Neuronal stem cell (in vitro differentiated cells): ENCODE data around the gene ZFYVE28.
A peak's percentile ranks its signal among the peaks of the same experiment; 100 is the strongest.

Experiments used
- DNase-seq: peaks from one replicate; pipeline ENCODE4 v3.0.0-alpha.2; 2013; ENCODE audit warnings: low spot score
- H2AFZ ChIP-seq: one replicate; pipeline ENCODE4 v1.6.1; 2013; ENCODE audit warnings: mild to moderate bottlenecking, low read length, inconsistent platforms
- H2AK5ac ChIP-seq: 2 replicates; pipeline ENCODE4 v1.6.1; 2013; ENCODE audit warnings: low read depth, mild to moderate bottlenecking, inconsistent platforms, low read length, moderate library complexity, mixed read lengths
- H2BK120ac ChIP-seq: 2 replicates; pipeline ENCODE4 v1.6.1; 2013; ENCODE audit warnings: low read depth, mild to moderate bottlenecking, inconsistent platforms, low read length, moderate library complexity, mixed read lengths
- H2BK12ac ChIP-seq: one replicate; pipeline ENCODE4 v1.6.1; 2013; ENCODE audit warnings: low read length, inconsistent platforms
- H2BK15ac ChIP-seq: 2 replicates; pipeline ENCODE4 v1.6.1; 2013; ENCODE audit warnings: mild to moderate bottlenecking, low read length, inconsistent platforms, mixed read lengths
- H2BK5ac ChIP-seq: one replicate; pipeline ENCODE4 v1.6.1; 2013; ENCODE audit warnings: inconsistent platforms, mild to moderate bottlenecking, low read length, moderate library complexity
- H3K14ac ChIP-seq: one replicate; pipeline ENCODE4 v1.6.1; 2013; ENCODE audit warnings: low read length, inconsistent platforms
- H3K18ac ChIP-seq: 2 replicates; pipeline ENCODE4 v1.6.1; 2013; ENCODE audit warnings: low read length, inconsistent platforms
- H3K23ac ChIP-seq: 2 replicates; pipeline ENCODE4 v1.6.1; 2013; ENCODE audit warnings: low read depth, mild to moderate bottlenecking, mixed read lengths, low read length, inconsistent platforms; ENCODE audit not compliant: poor library complexity
- H3K27ac ChIP-seq: replicated peaks from 3 replicates; pipeline ENCODE4 v1.5.1; 2013; ENCODE audit warnings: low read length, inconsistent platforms
- H3K27me3 ChIP-seq, 3 experiments: 2 replicates each; pipeline ENCODE4 v1.6.1; 2013; ENCODE audit warnings: low read length in 3 of 3, mild to moderate bottlenecking in 2 of 3, inconsistent platforms in 1 of 3, low read depth in 1 of 3, mixed read lengths in 1 of 3, moderate library complexity in 1 of 3; ENCODE audit not compliant: control insufficient read depth in 3 of 3, insufficient read depth in 3 of 3
- H3K36me3 ChIP-seq, 2 donors: replicated peaks in 1 of 2; 2 replicates each; pipeline ENCODE4 v1.6.1; 2013; ENCODE audit warnings: low read length in 2 of 2; ENCODE audit not compliant: control insufficient read depth in 2 of 2, insufficient read depth in 2 of 2
- H3K4ac ChIP-seq: 2 replicates; pipeline ENCODE4 v1.6.1; 2013; ENCODE audit warnings: inconsistent platforms, mild to moderate bottlenecking, low read length, moderate library complexity
- H3K4me1 ChIP-seq, 2 donors: 1 replicate in 1 of 2; 2 replicates in 1 of 2; pipeline ENCODE4 v1.6.1; 2013; ENCODE audit warnings: low read length in 2 of 2, low read depth in 1 of 2; ENCODE audit not compliant: control insufficient read depth in 2 of 2, insufficient read depth in 1 of 2
- H3K4me2 ChIP-seq: one replicate; pipeline ENCODE4 v1.6.1; 2013; ENCODE audit warnings: mild to moderate bottlenecking, low read length, inconsistent platforms; ENCODE audit not compliant: insufficient read depth, poor library complexity, severe bottlenecking
- H3K4me3 ChIP-seq, 2 donors: 2 replicates each; pipeline ENCODE4 v1.5.1; 2013; ENCODE audit warnings: low read length in 2 of 2, mild to moderate bottlenecking in 2 of 2, inconsistent platforms in 1 of 2, moderate library complexity in 1 of 2
- H3K79me1 ChIP-seq: one replicate; pipeline ENCODE4 v1.6.1; 2013; ENCODE audit warnings: low read depth, mild to moderate bottlenecking, inconsistent platforms, low read length, moderate library complexity
- H3K9ac ChIP-seq: one replicate; pipeline ENCODE4 v1.6.1; 2013; ENCODE audit warnings: mild to moderate bottlenecking, low read depth, low read length, inconsistent platforms; ENCODE audit not compliant: poor library complexity
- H3K9me3 ChIP-seq, 2 donors: replicated peaks in 1 of 2; 2 replicates each; pipeline versions ENCODE3 to v1.6.1; 2013; ENCODE audit warnings: low read length in 2 of 2, mild to moderate bottlenecking in 2 of 2, inconsistent platforms in 1 of 2, low read depth in 1 of 2, mixed read lengths in 1 of 2, moderate library complexity in 1 of 2; ENCODE audit not compliant: control insufficient read depth in 2 of 2, insufficient read depth in 1 of 2
- H4K8ac ChIP-seq: one replicate; pipeline ENCODE4 v1.6.1; 2013; ENCODE audit warnings: low read depth, mild to moderate bottlenecking, inconsistent platforms, low read length, moderate library complexity
- H4K91ac ChIP-seq: one replicate; pipeline ENCODE4 v1.6.1; 2013; ENCODE audit warnings: low read length, low read depth, mild to moderate bottlenecking, inconsistent platforms; ENCODE audit not compliant: poor library complexity
- WGBS, 2 donors: extraction: QIAGEN DNeasy Blood & Tissue Kit; methylation state at CpG; one replicate each; pipeline ENCODE4 v1.1.7; 2013; ENCODE audit warnings: missing lambda C conversion rate in 2 of 2, mixed read lengths in 1 of 2; ENCODE audit not compliant: insufficient read length in 2 of 2, insufficient replicate concordance in 1 of 2; ENCODE audit errors: extremely low coverage in 2 of 2; 5-methylcytosine and 5-hydroxymethylcytosine counted together

ZFYVE28 gene

DNA sequence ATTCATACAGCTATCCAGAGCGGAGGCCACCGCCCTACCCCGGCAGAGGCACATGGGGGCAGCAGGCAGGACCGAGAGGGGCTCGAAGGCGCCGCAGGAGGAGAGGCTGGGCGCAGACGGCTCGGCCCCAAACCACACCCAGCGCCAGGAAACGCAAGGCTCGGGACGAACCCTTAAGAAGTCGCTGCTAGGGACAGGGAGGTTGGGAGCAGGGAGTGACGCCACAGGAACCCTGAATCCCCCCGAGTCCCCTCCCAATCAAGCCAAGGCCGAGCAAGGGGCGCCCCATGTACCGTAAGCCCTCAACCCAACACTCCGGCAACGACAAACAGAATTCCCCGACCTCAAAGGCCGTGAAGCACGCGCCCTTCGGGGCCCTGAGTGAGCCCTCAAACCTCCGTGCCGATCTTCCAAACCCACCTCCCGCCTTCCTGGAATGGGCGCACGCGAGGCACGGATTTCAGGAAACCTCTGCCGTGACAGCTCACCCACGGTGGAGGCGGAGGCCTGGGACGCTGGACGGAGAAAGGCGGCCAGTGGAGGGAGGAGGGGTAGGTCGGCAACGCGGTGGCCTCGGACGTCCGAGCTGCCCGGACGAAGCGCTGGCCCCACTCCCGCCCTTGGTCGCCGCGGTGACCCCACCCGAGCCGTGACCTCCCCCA is 1.8 kb downstream of the ZFYVE28 start:
- H2BK15ac ChIP-seq = peak overlapping the region; percentile 4
- peaks cover 0 to 2% of the 10 kb centered on the region in 2 donors for H3K9me3 ChIP-seq
- H3K18ac ChIP-seq = peak overlapping the region; percentile 72
- H2AFZ ChIP-seq = peak overlapping the region; percentile 90
- H3K23ac ChIP-seq = peak overlapping the region; percentile 96
- H2AK5ac ChIP-seq = no peak overlapping the region
- H3K36me3 ChIP-seq = no peaks in the 10 kb centered on the region
- peak overlapping the region; percentile 23 for H3K4ac ChIP-seq
- no peak overlapping the region for H2BK120ac ChIP-seq
- H4K91ac ChIP-seq = no peak overlapping the region
- no peaks in the 10 kb centered on the region for H3K79me1 ChIP-seq
- peak overlapping the region; percentile 8 to 28 for H3K4me3 ChIP-seq
- no peak overlapping the region for H4K8ac ChIP-seq
- no peak overlapping the region for H2BK5ac ChIP-seq
- no peak overlapping the region for H3K14ac ChIP-seq
- peaks cover 26 to 91% (median 84%) of the 10 kb centered on the region in 3 experiments for H3K27me3 ChIP-seq
- WGBS, 2 donors = no CpG with 5 or more reads among the region's 55 CpGs
- H3K9ac ChIP-seq = peak overlapping the region; percentile 38
- DNase-seq = peak; percentile 45
- H3K4me2 ChIP-seq = peak overlapping the region; percentile 58
- H3K4me1 ChIP-seq = peaks cover 17 to 22% of the 10 kb centered on the region in 2 donors
- no peak overlapping the region for H3K27ac ChIP-seq
- H2BK12ac ChIP-seq = no peak overlapping the region

DNA sequence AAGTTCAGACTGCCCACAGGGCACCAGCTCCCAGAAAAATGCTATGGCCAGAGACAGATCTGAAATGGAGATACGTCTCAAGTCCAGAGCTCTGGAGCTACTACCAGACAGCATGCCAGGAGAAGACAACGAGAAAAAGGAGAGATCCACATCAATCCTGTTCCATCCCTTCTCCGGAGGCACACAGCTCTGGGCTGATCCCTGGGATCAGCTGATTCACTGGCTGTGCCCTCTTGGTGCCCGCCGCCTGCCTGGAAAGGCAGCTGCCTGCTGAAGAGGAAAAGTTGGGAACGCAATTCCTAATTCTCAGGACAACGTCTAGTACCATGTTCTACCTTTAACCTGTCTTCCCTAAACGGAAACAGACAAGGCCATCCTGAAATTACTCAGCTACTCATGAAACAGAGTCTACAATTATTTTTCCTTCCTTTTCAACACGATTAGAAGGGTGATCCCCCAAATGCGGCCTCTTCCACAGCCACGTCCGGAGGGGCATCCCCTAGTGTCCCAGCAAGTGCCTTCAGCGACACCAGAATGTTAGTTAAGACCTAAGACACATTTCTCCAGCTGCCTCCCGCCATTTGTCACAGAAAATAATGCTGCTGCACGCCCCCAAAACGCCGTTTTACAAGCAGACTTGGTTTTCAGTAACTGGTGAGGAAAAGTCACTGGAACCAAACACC is 2.4 kb downstream of the ZFYVE28 start:
- Histone ChIP-seq H3K4ac (no peak overlapping the region), H3K23ac (peak overlapping the region; percentile 40), H3K4me2 (no peak overlapping the region), H2AK5ac (no peak overlapping the region), H2BK15ac (no peak overlapping the region), H4K91ac (no peak overlapping the region), H3K4me3 (no peak overlapping the region), H2BK5ac (no peak overlapping the region), H2BK120ac (no peak overlapping the region), H3K9ac (peak overlapping the region; percentile 27), H3K4me1 (peaks cover 17 to 22% of the 10 kb centered on the region in 2 donors), H3K36me3 (no peaks in the 10 kb centered on the region), H2AFZ (peak overlapping the region; percentile 90), H3K18ac (peak overlapping the region; percentile 72), H3K79me1 (no peaks in the 10 kb centered on the region), H4K8ac (no peak overlapping the region), H3K27ac (no peak overlapping the region), H2BK12ac (no peak overlapping the region), H3K9me3 (peaks cover 0 to 2% of the 10 kb centered on the region in 2 donors), H3K27me3 (peaks cover 26 to 96% (median 85%) of the 10 kb centered on the region in 3 experiments), H3K14ac (no peak overlapping the region)
- WGBS, 2 donors = no CpG with 5 or more reads among the region's 17 CpGs
- DNase-seq = no peak

DNA sequence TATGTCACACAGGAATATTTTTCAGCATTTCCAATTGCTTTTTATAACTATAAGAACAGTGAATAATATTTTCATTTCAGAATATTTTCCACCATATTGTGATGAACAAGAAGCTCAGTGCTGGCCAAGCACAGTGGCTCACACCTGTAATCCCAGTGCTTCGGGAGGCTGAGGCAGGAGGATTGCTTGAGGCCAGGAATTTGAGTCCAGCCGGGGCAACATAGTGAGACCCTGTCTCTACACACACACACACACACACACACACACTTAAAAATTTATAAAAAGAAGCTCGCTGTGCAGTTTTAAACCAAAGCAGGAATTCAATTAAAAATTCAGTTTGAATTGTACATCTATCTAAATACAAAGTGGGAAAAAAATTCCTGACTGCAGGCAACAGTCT is 3.2 kb downstream of the ZFYVE28 start:
- Histone ChIP-seq H3K36me3 (no peaks in the 10 kb centered on the region), H3K9ac (no peak overlapping the region), H3K27ac (no peak overlapping the region), H4K8ac (no peak overlapping the region), H3K14ac (no peak overlapping the region), H2AK5ac (no peak overlapping the region), H2BK12ac (no peak overlapping the region), H2BK5ac (no peak overlapping the region), H2AFZ (no peak overlapping the region), H3K4me2 (no peak overlapping the region), H3K79me1 (no peaks in the 10 kb centered on the region), H2BK120ac (no peak overlapping the region), H3K4ac (no peak overlapping the region), H3K9me3 (peaks cover 0 to under 1% of the 10 kb centered on the region in 2 donors), H3K23ac (no peak overlapping the region), H3K18ac (no peak overlapping the region), H3K4me1 (peaks cover 17 to 22% of the 10 kb centered on the region in 2 donors), H3K4me3 (no peak overlapping the region), H2BK15ac (no peak overlapping the region), H4K91ac (no peak overlapping the region), H3K27me3 (peaks cover 26 to 88% (median 77%) of the 10 kb centered on the region in 3 experiments)
- DNase-seq = no peak
- no CpG with 5 or more reads among the region's 3 CpGs for WGBS, 2 donors
